Measurements from ENCODE around the gene TUSC1. TPM values are rescaled to one million over a fixed set of nuclear protein-coding genes. Genes with fewer than 3 reads are reported as not detected.

The TUSC1 gene
- total RNA-seq, 1 experiment from 2014 or later = 15.1 TPM

- H3K27ac ChIP-seq (ENCODE audit: low read length) = no peak overlapping the region
- CTCF ChIA-PET = no interaction called here
These were observed 22.2 kb upstream of the TUSC1 start for GRCh38 chr9:25700430-25700829.

GRCh38 chr9:25691786-25692185, 13.5 kb upstream of the TUSC1 start:
- BruUV-seq (replicated peaks) = no TSS peak
- Histone ChIP-seq H3K36me3 (ENCODE audit: low read depth, low read length) (no peaks in the 10 kb centered on the region), H3K4me1 (ENCODE audit: insufficient read depth, low read length) (no peaks in the 10 kb centered on the region), H3K4me3 (ENCODE audit: low read length) (no peak overlapping the region), H3K9ac (ENCODE audit: low read length) (no peak overlapping the region), H2AFZ (ENCODE audit: low read length) (no peak overlapping the region), H3K27me3 (ENCODE audit: low read length) (no peaks in the 10 kb centered on the region), H3F3A (ENCODE audit: low read length, unreplicated experiment) (no peaks in the 10 kb centered on the region), H3K4me2 (ENCODE audit: low read length) (no peak overlapping the region), H3K9me2 (replicated peaks; ENCODE audit: low read length) (no peaks in the 10 kb centered on the region), H3K27ac (ENCODE audit: low read length) (no peak overlapping the region), H4K20me1 (ENCODE audit: low read length) (no peaks in the 10 kb centered on the region), H3K9me3 (ENCODE audit: low read length) (no peaks in the 10 kb centered on the region), H3K79me2 (ENCODE audit: low read length) (no peaks in the 10 kb centered on the region)
- DNase-seq (no peak), ATAC-seq (no peak)
- intact Hi-C loops (cut with micrococcal nuclease) = no loop called here
- ChIA-PET POLR2A (ENCODE audit: unreplicated experiment) (no interaction called here), CTCF (no interaction called here)
- TF ChIP-seq CTCF (conservative IDR thresholded peaks at IDR 0.05; ENCODE audit: low read depth, low read length) = no peak

More at GRCh38 chr9:25700430-25700829, 22.2 kb upstream of the TUSC1 start:
- Histone ChIP-seq H3K4me3 (ENCODE audit: low read length) (no peak overlapping the region), H2AFZ (ENCODE audit: low read length) (no peak overlapping the region), H3K36me3 (ENCODE audit: low read depth, low read length) (no peaks in the 10 kb centered on the region), H3K4me2 (ENCODE audit: low read length) (no peak overlapping the region; the same call in 1 of the 2 replicates), H3F3A (ENCODE audit: low read length, unreplicated experiment) (no peaks in the 10 kb centered on the region), H4K20me1 (ENCODE audit: low read length) (no peaks in the 10 kb centered on the region), H3K9me3 (ENCODE audit: low read length) (no peaks in the 10 kb centered on the region), H3K9ac (ENCODE audit: low read length) (no peak overlapping the region), H3K27me3 (ENCODE audit: low read length) (no peaks in the 10 kb centered on the region), H3K9me2 (replicated peaks; ENCODE audit: low read length) (no peaks in the 10 kb centered on the region), H3K4me1 (ENCODE audit: insufficient read depth, low read length) (peaks cover 6% of the 10 kb centered on the region; the same call in 1 of the 2 replicates), H3K79me2 (ENCODE audit: low read length) (no peaks in the 10 kb centered on the region)
- peak; percentile 3 for DNase-seq
- POLR2A ChIA-PET (ENCODE audit: unreplicated experiment) = no interaction called here
- intact Hi-C loops (cut with micrococcal nuclease) = no loop called here
- BruUV-seq (replicated peaks) = no TSS peak
- peak; percentile 67 for ATAC-seq
- TF ChIP-seq CTCF (conservative IDR thresholded peaks at IDR 0.05; ENCODE audit: low read depth, low read length) (no peak), EZH2phosphoT487 (IDR thresholded peaks at IDR 0.05; ENCODE audit: borderline replicate concordance, low read length) (no peak), EZH2 (IDR thresholded peaks at IDR 0.05; ENCODE audit: low read length, unreplicated experiment) (no peak)

GRCh38 chr9:25684321-25684720, 6.1 kb upstream of the TUSC1 start:
- Histone ChIP-seq H3K4me1 (ENCODE audit: insufficient read depth, low read length) (no peaks in the 10 kb centered on the region), H3K79me2 (ENCODE audit: low read length) (no peaks in the 10 kb centered on the region), H3K9me3 (ENCODE audit: low read length) (no peaks in the 10 kb centered on the region), H3K9ac (ENCODE audit: low read length) (no peak overlapping the region), H3K36me3 (ENCODE audit: low read depth, low read length) (no peaks in the 10 kb centered on the region), H3K27me3 (ENCODE audit: low read length) (no peaks in the 10 kb centered on the region), H3F3A (ENCODE audit: low read length, unreplicated experiment) (no peaks in the 10 kb centered on the region), H3K9me2 (replicated peaks; ENCODE audit: low read length) (no peaks in the 10 kb centered on the region), H3K27ac (ENCODE audit: low read length) (no peak overlapping the region), H3K4me2 (ENCODE audit: low read length) (no peak overlapping the region), H2AFZ (ENCODE audit: low read length) (no peak overlapping the region), H3K4me3 (ENCODE audit: low read length) (no peak overlapping the region), H4K20me1 (ENCODE audit: low read length) (no peaks in the 10 kb centered on the region)
- ChIA-PET POLR2A (ENCODE audit: unreplicated experiment) (no interaction called here), CTCF (no interaction called here)
- no peak for DNase-seq
- no TSS peak for BruUV-seq (replicated peaks)
- intact Hi-C loops (cut with micrococcal nuclease) = no loop called here
- ATAC-seq = no peak
- TF ChIP-seq CTCF (conservative IDR thresholded peaks at IDR 0.05; ENCODE audit: low read depth, low read length) (no peak), EZH2 (IDR thresholded peaks at IDR 0.05; ENCODE audit: low read length, unreplicated experiment) (no peak), EZH2phosphoT487 (IDR thresholded peaks at IDR 0.05; ENCODE audit: borderline replicate concordance, low read length) (no peak)
